Frontal cortex (tissue), 4 donors: ENCODE data around the gene TLE5. TPM values are rescaled to one million over a fixed set of nuclear protein-coding genes. Genes with fewer than 3 reads are reported as not detected.
A peak's percentile ranks its signal among the peaks of the same experiment; 100 is the strongest.
"Not testable (repeated sequence)": the region's sequence is repeated elsewhere in the genome, so short reads cannot be mapped to it uniquely, and the experiment has no call there.

Source experiments
- DNase-seq, 2 donors: peaks; one replicate each; pipeline ENCODE4 v3.0.0; 2012; ENCODE audit warnings: low spot score in 2 of 2
- FAIRE-seq: peaks from 2 replicates; lab custom pipeline; 2012; peaks lifted over from hg19 to GRCh38; lab: Jason Lieb, UNC
- total RNA-seq: library from RNA; depleted of rRNA; stranded (reverse); fragments of >200 nt; gene quantifications from one replicate; pipeline ENCODE4 v1.2.3, GENCODE V29; 2014
- donor health status: control.
- donor health status: control.
- donor health status: control.

The TLE5 gene
- total RNA-seq, 1 donor from 2014 or later: 97.4 TPM

DNA sequence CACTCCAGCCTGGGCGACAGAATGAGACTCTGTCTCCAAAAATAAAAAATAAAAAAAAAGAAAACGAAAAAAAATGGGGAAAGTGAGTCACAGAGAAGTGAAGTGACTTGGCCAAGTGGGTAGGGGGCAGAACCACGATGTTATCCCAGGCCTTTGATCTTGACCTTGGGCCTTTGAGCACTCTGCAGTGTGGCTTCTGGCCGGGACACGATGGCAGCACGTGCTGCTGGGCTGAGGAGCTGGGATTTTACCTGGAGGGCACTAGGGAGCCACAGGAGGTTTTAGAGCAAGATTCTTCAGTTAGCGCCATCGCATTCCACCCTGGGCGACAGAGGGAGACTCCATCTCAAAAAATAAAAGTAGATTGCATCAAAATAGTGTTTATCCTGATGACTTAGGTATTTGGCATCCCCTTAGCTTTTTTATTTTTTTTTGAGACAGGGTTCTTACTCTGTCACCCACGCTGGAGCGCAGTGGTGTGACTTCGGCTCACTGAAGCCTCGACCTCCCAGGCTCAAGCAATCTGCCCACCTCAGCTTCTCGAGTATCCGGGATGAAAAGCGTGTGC is 4.3 kb upstream of the TLE5 start:
- DNase-seq (no peak), FAIRE-seq (no peak)

DNA sequence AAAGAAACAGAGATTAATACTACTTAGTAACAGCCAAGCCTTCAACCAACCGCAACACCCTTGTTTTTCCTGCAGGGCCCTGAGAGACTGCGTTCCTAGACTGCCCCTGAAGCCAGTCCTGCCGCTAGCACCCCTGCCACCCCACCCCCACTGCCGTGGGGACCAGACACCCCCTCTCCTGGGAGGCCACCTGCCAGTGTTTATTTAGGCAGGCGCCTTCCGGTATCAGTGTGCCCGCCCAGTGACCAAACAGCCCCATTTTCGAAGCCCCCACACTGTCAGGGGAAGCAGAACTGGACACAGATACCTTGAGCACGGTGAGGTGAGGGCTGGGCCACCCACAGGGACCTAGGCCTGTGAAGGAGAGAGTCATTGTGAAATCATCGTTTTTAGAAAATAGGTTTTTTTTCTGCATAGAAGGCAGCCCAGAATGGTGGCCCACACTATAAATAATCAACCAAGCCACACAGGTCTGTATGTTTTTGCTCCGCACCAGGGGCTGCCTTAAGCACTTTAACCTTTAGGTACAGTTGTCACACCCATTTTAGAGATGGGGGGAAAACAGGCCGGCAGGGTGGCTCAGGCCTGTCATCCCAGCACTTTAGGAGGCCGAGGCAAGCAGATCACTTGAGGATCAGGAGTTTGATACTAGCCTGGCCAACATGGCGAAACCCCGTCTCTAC is 3.5 kb upstream of the TLE5 start:
- no peak for DNase-seq
- no peak for FAIRE-seq

DNA sequence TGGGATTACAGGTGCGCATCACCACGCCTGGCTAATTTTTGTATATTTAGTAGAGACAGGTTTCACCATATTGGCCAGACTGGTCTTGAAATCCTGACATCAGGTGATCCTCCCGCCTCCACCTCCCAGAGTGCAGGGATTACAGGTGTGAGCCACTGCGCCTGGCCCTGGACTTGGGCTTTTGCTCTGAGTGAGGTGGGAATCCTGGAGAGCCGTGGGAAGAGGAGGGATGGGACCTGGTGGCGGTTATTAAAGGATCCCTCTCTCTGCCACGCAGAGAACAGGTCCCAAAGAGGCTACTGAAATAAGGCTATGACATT is 1.7 kb upstream of the TLE5 start:
- FAIRE-seq (no peak), DNase-seq (no peak)

DNA sequence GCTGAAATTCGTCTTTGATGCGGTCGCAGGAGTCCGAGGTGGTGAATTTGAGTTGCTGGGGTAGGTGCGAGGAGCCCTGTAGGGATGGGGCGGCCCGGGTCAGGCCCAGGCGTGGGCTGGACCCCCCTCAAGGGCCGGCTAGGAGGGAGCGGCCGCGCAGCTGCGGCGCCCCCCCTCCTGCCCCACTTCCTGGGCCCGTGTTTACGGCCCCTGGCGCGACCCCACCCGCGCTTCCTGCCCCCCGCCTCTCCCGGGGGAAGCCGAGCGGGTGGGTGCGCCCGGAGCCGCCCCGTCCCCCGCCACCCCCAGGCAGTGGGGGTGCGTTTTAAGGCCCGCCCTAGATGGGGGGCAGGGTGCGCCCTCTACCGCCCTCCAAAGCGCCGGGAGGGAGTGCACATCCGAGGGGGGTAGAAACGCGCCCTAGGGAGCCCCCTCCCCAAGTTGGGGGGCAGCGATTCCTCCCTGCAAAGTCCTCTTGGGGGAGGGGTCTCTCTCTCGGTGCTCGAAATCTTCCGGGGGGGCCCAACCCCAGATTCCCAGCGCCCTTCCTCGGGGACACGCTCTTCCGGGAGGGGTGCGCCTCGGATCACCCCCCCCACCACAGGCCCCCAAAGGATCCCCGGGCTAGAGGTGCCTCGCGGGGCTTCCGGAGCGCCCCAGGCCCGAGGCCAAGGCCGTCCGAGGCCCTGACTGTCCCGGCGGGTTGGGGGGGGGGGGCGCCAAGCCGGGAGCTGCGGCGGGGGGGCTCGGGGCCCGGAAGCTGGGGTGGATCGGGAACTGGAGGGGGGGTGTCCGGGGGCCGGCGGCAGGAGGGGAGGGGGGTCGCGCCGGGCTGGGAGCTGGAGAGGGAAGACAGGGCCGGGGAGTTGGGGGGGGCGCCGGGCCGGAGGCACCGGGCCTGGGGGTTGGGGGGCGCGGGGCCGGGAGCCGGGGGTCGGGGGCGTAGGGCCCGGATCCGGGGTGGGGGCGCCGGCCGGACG is 823 bp downstream of the TLE5 start:
- DNase-seq (peak; percentile 78 to 81), FAIRE-seq (no peak)

DNA sequence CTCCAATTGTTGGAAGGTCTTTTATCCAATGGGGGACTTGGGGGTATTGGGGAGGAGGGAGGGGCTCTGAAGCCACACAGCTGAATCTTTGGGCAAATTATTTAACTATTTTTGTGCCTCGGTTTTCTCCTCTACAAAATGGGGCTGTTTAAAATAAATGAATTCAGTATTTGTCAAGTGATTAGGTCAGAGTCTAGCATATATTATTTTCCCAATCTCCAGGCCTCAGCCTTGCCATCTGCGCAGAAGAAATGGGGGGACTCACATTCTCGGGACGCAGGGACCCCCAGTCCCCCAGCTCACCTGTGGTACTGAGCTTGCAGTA is 1.5 kb downstream of the TLE5 start:
- FAIRE-seq (no peak), DNase-seq (no peak)

DNA sequence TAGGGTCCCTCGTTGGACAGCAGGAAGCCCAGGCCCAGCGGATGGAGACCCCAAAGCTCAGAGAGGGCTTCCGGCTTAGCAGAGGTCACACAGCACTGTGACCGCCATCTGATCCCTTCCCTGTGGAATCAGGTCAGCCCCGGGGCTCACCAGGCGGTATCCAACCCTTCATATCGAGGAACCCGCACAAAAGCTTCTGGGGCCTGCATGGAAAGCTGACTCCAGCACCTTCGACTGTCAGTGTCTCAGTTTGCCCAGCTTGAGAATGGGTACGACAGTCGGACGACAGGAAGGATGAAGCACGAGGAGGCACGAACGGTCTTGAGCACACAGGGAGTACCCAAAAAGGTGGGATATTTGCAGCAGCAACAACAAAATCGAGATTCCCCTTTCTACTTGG is 2.6 kb downstream of the TLE5 start:
- no peak for FAIRE-seq
- no peak for DNase-seq

DNA sequence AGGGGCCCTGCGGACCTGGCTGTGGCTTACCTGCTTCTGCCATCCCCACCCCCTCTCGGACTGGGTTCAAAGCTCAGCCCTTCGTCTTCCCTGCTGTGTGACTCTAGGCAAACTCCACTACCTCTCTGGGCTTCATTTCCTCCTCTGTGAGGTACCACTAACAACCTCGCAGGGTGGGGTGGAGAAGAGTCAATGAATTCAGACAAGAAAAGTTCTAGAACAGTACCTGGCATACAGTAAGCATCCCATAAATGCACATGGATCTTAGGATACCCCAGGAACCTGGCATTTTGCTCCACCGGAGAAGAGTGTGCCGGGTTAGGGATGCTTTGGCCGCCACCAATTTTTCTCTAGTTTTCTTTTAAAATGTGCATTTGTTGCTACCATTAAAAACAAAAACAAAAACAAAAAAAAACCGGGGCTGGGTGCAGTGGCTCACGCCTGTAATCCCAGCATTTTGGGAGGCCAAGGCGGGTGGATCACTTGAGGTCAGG is 3.4 kb downstream of the TLE5 start:
- FAIRE-seq: no peak
- no peak for DNase-seq

DNA sequence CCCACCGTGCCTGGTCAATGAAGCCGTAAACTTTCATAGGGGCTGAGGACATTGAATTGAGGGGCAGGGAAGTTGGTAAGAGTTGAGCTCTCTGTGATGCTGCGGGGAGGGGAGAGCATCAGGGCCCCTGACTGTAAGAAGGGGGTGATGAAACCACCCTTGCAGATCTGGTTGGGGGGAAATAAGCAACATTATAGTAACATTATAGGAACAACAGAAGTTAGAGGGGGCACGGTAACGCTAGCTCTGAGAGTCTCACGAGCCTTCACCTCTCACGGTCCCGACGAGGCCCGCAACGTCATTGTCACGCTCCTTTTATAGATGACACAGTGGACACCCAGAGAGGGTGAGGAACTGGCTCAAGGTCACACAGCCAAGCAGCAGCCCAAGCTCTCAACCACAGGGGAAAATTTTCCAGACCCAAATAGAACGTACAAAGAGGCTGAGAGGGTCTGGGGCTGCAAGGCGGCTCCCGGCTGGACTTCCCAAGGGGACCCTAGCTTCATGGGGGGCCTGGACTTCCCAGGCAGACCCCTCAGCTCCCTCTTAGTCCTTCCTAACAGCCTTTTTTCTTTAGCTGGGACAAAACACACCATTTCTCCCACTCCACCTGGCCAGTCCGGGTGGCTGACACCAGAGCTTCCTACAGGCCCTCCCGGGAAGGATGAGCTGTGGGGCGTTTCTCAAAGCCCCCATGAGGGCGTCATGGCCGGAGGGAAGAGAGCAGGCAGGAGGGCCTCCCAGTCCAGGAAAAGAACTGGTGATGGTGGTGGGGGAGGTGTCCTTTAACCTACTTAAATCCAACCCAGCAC is 4.1 kb downstream of the TLE5 start:
- DNase-seq (no peak), FAIRE-seq (no peak)

DNA sequence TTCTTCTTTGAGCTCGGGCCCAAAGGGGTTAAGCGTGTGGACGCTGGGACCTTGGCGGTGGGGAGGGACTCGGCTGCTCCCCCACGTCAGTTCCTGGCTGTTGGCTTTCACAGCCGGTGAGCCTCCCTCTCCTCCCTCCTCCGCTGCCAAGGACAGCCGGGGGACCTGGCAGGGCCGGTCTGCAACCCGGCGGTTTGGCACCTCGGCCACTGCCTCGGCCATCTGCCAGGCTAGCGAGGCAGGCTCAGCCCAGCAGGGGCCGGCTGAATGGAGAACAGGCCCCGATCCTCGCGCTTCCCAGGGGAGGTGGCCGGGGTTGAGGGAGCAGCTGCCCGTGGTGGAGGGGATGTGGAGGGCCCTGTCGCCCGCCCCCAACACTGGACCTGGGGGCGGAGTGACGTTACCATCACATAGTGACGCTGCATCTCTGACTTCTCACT is 5.0 kb downstream of the TLE5 start:
- DNase-seq (peak; percentile 79 to 85), FAIRE-seq (no peak)

DNA sequence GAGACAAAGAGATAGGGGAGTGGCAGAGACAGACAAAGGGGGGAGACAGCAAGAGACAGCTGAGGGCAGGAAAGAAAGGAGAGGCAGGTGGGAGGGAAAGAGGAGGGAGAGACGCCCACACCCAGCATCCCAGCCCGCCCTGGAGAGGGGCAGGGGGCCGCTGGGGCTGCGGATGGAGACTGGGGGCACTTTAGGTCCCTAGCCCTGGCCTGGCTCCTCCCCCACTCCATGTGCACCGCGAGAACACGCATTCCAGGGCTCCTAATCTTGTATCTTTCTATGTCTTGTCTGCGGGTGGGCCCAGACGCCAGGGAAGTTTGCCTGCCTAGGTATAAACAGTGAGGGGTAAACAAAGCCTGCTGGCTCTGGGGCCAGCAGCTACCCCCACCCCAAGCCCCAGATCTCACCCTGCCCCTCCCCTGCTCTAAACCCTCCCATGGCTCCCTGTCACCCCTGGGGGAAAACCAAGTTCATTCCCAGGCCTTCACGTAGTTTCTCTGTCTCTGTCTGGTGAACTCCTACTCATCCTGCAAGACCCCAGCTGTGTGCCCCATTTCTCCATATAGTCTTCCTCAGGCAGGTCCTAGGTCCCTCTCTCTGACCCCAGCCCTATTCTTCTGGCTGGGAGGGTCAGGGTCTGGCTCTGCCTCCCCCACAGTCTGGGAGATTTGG is 5.7 kb downstream of the TLE5 start:
- DNase-seq: no peak
- FAIRE-seq: no peak

DNA sequence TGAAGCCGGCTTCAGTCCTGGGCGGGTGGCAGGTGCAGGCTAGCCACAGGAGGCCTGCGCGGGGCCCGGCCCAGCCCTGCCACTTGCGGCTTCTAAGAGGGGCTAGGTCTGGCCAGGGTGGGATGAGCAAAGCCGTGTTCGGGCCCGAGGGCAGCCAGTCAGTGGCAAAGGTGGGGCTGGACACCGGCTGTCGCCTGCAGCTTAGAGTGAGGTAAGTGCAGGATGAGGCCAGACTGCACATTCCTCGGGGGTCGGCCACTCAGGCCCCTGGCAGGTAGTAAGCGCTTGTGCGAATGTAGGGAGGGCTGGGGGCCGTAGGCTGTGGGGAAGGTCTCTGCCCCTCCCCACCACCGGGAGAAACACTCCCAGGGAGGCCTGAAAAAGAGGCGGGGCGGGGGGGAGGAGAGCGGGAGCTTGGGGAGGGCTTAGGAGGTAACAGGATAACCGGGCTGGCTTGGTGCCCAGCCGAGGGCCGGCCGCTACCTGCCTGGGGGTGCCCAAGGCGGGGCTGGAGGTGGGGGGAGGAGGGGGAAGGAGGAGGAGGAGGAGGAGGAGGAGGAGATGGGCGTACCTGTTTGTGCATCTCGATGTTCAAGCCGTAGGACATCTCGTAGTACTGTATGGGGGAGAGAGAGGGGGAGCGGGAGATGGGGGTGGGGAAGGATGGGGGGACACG is 6.4 kb downstream of the TLE5 start:
- DNase-seq: no peak
- FAIRE-seq: no peak

DNA sequence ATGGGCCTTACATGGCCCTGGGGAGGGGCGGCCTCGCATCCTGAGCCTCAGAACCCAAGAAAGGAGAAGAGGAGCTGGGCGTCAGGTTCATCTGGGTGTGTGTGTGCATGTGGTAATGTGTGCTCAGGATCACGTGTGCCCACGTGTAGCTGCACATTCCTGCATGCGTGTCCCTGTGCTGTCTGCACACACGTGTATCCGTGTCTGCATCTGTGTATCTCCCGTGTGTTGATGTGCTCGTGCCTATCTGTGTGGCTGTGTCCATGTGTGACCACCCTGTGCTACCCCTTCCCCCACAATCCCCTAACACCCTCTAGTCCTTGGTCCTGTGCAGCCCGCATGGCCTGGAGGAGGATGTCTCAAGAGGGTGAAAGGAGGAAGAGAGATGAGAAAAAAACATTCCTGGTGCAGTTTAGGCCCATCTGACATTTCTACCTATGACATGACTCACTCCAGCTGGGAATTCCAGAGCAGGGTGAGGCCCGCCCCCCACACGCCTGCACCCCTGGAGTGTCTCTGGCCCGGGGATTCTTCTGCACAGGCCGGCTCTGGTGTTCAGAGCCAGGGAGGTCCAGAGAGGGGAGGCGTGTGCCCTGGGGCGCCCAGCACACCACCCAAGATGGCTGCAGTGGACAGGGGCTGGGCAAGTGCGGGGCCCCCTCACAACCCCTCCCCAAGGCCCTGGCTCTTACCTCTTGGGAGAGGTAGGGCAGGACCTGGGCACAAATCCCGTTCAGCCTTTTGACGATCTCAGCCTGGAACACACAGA is 7.1 kb downstream of the TLE5 start:
- FAIRE-seq (no peak), DNase-seq (no peak)

DNA sequence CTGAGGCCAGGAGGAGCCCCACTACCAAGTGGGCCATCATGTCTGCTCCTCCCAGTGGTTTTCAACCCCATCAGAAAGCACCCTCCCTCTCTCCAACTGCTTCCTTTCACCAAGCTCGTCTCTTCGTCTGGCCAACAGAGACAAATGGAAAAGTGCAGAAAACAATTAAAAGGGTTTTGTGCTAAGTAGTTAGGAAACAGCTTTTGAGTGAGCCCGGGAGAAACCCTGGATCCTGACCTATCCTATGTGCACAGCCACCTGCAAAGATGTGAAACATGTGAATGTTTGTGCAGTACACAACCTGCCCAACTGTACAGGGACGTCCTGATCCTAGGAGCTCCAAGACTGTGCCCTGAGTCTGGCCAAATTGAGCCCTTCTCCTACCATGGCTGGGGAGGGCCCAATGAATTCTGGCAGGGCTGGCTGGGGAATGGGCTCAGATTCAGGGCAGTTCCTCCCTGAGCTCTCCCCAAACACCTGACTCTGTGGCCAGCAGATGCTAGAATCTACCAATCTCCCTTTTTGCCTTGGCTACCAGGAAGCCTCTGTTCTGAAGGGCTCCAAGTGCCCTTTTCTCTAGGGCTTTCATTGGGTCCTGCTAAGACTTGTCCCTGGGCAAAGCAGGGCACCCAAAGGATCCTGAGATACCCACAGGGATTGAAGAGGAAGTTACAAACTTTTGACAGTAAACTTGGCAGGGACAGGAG is 7.9 kb downstream of the TLE5 start:
- FAIRE-seq (no peak), DNase-seq (no peak)

DNA sequence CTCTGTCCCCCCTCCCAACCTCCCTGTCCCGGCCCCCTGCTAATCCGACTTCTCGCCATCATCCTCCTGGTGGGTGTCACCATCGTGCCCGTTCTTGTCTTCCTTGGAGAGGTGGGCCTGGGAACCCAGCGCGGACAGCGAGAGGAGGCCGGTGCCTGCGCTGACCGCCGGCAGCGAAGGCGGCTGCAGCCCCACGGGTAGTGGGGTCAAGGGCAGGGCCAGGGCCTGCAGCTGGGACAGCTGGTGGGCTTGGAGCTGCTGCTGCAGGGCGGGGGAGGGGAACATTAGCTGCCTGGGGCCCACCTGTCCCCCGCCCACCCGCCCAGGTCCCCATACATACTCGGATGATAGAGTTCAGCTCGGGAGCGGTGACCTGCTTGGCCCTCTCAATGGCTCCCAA is 8.5 kb downstream of the TLE5 start:
- DNase-seq: no peak
- no peak for FAIRE-seq

DNA sequence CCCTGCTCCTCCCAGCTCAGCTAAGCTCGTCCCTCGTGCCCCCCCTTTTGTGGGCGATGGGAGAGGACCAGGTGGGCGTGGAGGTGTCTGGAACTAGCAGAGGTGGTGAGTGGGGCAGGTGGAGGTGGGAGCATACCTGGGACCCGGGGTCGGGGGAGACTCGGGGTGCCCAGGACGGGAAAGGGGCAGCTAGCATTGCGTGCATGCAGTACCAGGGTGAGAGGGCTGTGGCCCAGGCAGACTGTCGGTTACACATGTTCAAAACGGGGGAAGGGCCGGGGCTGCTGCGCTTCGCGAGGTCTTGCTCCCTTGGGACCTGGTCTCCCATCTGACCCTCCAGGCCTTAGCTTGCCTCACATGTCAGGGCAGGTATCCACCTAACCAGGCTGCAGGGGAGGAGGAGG is 9.1 kb downstream of the TLE5 start:
- FAIRE-seq (no peak), DNase-seq (no peak)

DNA sequence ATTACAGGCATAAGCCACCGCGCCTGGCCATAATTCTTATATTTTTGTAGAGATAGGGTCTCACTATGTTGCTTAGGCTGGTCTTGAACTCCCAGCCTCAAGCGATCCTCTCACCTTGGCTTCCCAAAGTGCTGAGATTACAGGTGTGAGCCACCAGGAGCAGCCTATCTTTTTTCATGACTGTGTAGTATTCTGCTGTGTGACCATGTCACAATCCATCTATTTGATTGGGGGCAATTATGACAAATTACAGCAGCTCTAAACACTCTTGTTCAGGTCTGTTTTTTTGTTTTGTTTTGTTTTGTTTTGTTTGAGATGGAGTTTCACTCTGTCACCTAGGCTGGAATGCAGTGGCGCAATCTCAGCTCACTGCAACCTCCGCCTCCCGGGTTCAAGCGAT is 12.3 kb downstream of the TLE5 start:
- DNase-seq, FAIRE-seq: not testable (repeated sequence)

DNA sequence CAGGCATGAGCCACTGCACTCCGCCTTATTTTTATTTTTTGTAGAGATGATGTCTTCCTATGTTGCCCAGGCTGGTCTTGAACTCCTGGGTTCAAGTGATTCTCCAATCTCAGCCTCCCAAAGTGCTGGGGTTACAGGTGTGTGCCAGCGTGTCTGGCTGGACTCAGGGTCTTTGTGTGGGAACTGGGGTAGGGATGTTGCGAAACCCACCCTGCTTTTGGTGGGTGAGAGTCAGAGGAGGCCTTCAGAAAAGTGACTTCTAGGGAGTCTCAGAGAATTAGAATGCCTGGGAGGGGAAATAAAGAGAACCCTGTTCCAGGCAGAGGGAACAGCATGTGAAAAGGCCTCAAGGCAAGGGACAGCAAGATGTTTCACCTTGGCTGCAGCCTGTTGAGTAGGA is 13.2 kb downstream of the TLE5 start:
- no peak for DNase-seq
- no peak for FAIRE-seq

DNA sequence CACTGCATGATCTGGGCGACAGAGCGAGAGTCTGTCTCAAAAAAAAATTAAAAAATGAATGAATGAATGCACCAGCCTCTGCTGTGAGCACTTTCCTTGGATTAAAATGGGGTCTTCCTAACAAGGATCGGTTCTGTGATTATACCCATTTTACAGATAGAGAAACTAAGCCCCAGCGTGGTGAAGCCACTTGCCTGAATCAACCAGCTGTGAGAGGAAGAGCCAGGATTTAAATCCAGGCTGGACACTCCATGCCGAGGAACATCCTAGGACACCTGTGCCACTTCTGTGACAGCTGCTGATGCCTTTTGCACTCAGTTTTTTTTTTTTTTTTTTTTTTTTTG is 14.1 kb downstream of the TLE5 start:
- no peak for FAIRE-seq
- no peak for DNase-seq
